IMR-90 (cell line): ENCODE data around the gene TNFAIP6. TPM values are rescaled to one million over a fixed set of nuclear protein-coding genes. Genes with fewer than 3 reads are reported as not detected.

ENCODE experiments used
- ATAC-seq: fragments of 200-7000 bp; cut with Tn5 transposase; 2 replicates; pipeline ENCODE4 v1.9.1; 2020; ENCODE audit warnings: low read depth, mild to moderate bottlenecking, moderate library complexity
- BruUV-seq: library from RNA; stranded (reverse); fragments of 400-500 nt; replicated peaks from 2 replicates; lab custom pipeline; 2021; lab: Mats Ljungman, UMichigan
- CTCF ChIA-PET: fragments of 300-600 bp; formaldehyde crosslinking; extraction: SDS; loops from one replicate; lab custom pipeline; 2021; ENCODE audit warnings: antibody characterized with exemption; lab: Yijun Ruan, JAX
- POLR2A ChIA-PET: fragments of 300-600 bp; sonication (Branson Sonifier 250); formaldehyde crosslinking; loops from one replicate; lab custom pipeline; 2022; ENCODE audit warnings: antibody characterized with exemption; ENCODE audit not compliant: unreplicated experiment; lab: Charles Lee
- DNase-seq: peaks from one replicate; pipeline ENCODE4 v3.0.0; 2013
- H2AFZ ChIP-seq: replicated peaks from 2 replicates; pipeline ENCODE3; 2013; ENCODE audit warnings: low read length, mild to moderate bottlenecking; ENCODE audit not compliant: poor library complexity
- H2AK5ac ChIP-seq: 2 replicates; pipeline ENCODE4 v1.6.1; 2013; ENCODE audit warnings: low read depth, low read length, inconsistent platforms
- H2AK9ac ChIP-seq: replicated peaks from 2 replicates; pipeline ENCODE3; 2013; ENCODE audit warnings: mild to moderate bottlenecking, low read depth, low read length, moderate library complexity; ENCODE audit not compliant: poor library complexity
- H2BK120ac ChIP-seq: 2 replicates; pipeline ENCODE4 v1.6.1; 2013; ENCODE audit warnings: low read depth, low read length, inconsistent platforms
- H2BK15ac ChIP-seq: 3 replicates; pipeline ENCODE4 v1.6.1; 2013; ENCODE audit warnings: low read depth, low read length, inconsistent platforms
- H2BK20ac ChIP-seq: 2 replicates; pipeline ENCODE4 v1.6.1; 2013; ENCODE audit warnings: low read depth, mild to moderate bottlenecking, inconsistent platforms, low read length, moderate library complexity
- H2BK5ac ChIP-seq: 2 replicates; pipeline ENCODE4 v1.6.1; 2013; ENCODE audit warnings: mild to moderate bottlenecking, low read depth, low read length, inconsistent platforms; ENCODE audit not compliant: poor library complexity, severe bottlenecking
- H3K14ac ChIP-seq: replicated peaks from 2 replicates; pipeline ENCODE4 v1.6.1; 2013; ENCODE audit warnings: low read depth, low read length, inconsistent platforms
- H3K18ac ChIP-seq: 2 replicates; pipeline ENCODE4 v1.6.1; 2013; ENCODE audit warnings: low read depth, low read length, control low read depth
- H3K23ac ChIP-seq: 2 replicates; pipeline ENCODE4 v1.6.1; 2013; ENCODE audit warnings: low read depth, low read length, inconsistent platforms
- H3K27ac ChIP-seq: 2 replicates; pipeline ENCODE4 v1.5.1; 2013; ENCODE audit warnings: mild to moderate bottlenecking, control low read depth, low read length; ENCODE audit not compliant: insufficient read depth
- H3K27me3 ChIP-seq: 2 replicates; pipeline ENCODE4 v1.6.1; 2013; ENCODE audit warnings: low read length; ENCODE audit not compliant: control insufficient read depth, insufficient read depth
- H3K36me3 ChIP-seq: 2 replicates; pipeline ENCODE4 v1.6.1; 2013; ENCODE audit warnings: low read length, mixed read lengths; ENCODE audit not compliant: control insufficient read depth, insufficient read depth
- H3K4ac ChIP-seq: 2 replicates; pipeline ENCODE4 v1.6.1; 2013; ENCODE audit warnings: low read depth, low read length, inconsistent platforms
- H3K4me1 ChIP-seq: 2 replicates; pipeline ENCODE4 v1.6.1; 2013; ENCODE audit warnings: low read length, mixed read lengths; ENCODE audit not compliant: control insufficient read depth, insufficient read depth
- H3K4me2 ChIP-seq: 2 replicates; pipeline ENCODE4 v1.6.1; 2013; ENCODE audit warnings: low read depth, mild to moderate bottlenecking, control low read depth, low read length, moderate library complexity
- H3K4me3 ChIP-seq: 2 replicates; pipeline ENCODE4 v1.5.1; 2013; ENCODE audit warnings: low read depth, mild to moderate bottlenecking, control low read depth, low read length, moderate library complexity; ENCODE audit not compliant: insufficient read depth
- H3K56ac ChIP-seq: 2 replicates; pipeline ENCODE4 v1.6.1; 2013; ENCODE audit warnings: low read length, inconsistent platforms; ENCODE audit not compliant: insufficient read depth; ENCODE audit errors: extremely low read depth
- H3K79me1 ChIP-seq, 2 experiments: 2 replicates each; pipeline ENCODE4 v1.6.1; 2013; ENCODE audit warnings: low read length in 2 of 2, inconsistent platforms in 1 of 2, low read depth in 1 of 2
- H3K9ac ChIP-seq: 2 replicates; pipeline ENCODE4 v1.6.1; 2013; ENCODE audit warnings: low read depth, low read length, control low read depth
- H3K9me1 ChIP-seq: 2 replicates; pipeline ENCODE4 v1.6.1; 2013; ENCODE audit warnings: low read length, inconsistent platforms; ENCODE audit not compliant: insufficient read depth
- H3K9me3 ChIP-seq: 2 replicates; pipeline ENCODE4 v1.6.1; 2013; ENCODE audit warnings: low read length; ENCODE audit not compliant: control insufficient read depth, insufficient read depth
- H4K20me1 ChIP-seq: 2 replicates; pipeline ENCODE4 v1.6.1; 2013; ENCODE audit warnings: low read length, inconsistent platforms; ENCODE audit not compliant: insufficient read depth
- H4K5ac ChIP-seq: 2 replicates; pipeline ENCODE4 v1.6.1; 2013; ENCODE audit warnings: mild to moderate bottlenecking, low read depth, low read length, control low read depth
- H4K8ac ChIP-seq, 2 experiments: 2 replicates each; pipeline ENCODE4 v1.6.1; 2013; ENCODE audit warnings: low read depth in 2 of 2, low read length in 2 of 2, control low read depth in 1 of 2, inconsistent platforms in 1 of 2
- H4K91ac ChIP-seq: 2 replicates; pipeline ENCODE4 v1.6.1; 2013; ENCODE audit warnings: low read depth, low read length, inconsistent platforms; ENCODE audit not compliant: insufficient read depth
- BHLHE40 ChIP-seq: fragments of 150-350 bp; IDR thresholded peaks from 2 replicates; pipeline ENCODE4 v1.6.1; 2016; ENCODE audit warnings: mild to moderate bottlenecking, low read depth, low read length
- CEBPB ChIP-seq: IDR thresholded peaks from 2 replicates; pipeline ENCODE4 v1.6.1; 2012; ENCODE audit warnings: low read depth, low read length, improper control_type of control experiment
- CHD1 ChIP-seq: IDR thresholded peaks from 2 replicates; pipeline ENCODE4 v1.6.1; 2012; ENCODE audit warnings: low read depth, low read length, improper control_type of control experiment
- CTCF ChIP-seq: conservative IDR thresholded peaks from 2 replicates; pipeline ENCODE4 v1.5.1; 2012; ENCODE audit warnings: mild to moderate bottlenecking, low read depth, low read length, improper control_type of control experiment
- FOS ChIP-seq: fragments of 150-350 bp; IDR thresholded peaks from 2 replicates; pipeline ENCODE4 v1.6.1; 2016; ENCODE audit warnings: low read depth, low read length
- MAFK ChIP-seq: IDR thresholded peaks from 2 replicates; pipeline ENCODE4 v1.6.1; 2012; ENCODE audit warnings: low read depth, low read length, improper control_type of control experiment
- MAZ ChIP-seq: IDR thresholded peaks from 2 replicates; pipeline ENCODE4 v1.6.1; 2012; ENCODE audit warnings: low read depth, mild to moderate bottlenecking, low read length, improper control_type of control experiment, moderate library complexity, borderline replicate concordance
- MXI1 ChIP-seq: IDR thresholded peaks from 2 replicates; pipeline ENCODE4 v1.6.1; 2012; ENCODE audit warnings: low read depth, mild to moderate bottlenecking, low read length, moderate library complexity, borderline replicate concordance
- NFE2L2 ChIP-seq: fragments of 150-350 bp; IDR thresholded peaks from 2 replicates; pipeline ENCODE4 v1.6.1; 2016; ENCODE audit warnings: low read depth, mild to moderate bottlenecking, low read length
- POLR2A ChIP-seq: IDR thresholded peaks from 2 replicates; pipeline ENCODE4 v1.6.1; 2012; ENCODE audit warnings: mild to moderate bottlenecking, low read depth, low read length
- RAD21 ChIP-seq: IDR thresholded peaks from 2 replicates; pipeline ENCODE4 v1.6.1; 2012; ENCODE audit warnings: low read length, improper control_type of control experiment
- RCOR1 ChIP-seq: IDR thresholded peaks from 2 replicates; pipeline ENCODE4 v1.6.1; 2012; ENCODE audit warnings: mild to moderate bottlenecking, low read length, improper control_type of control experiment; ENCODE audit not compliant: insufficient replicate concordance
- RFX5 ChIP-seq: IDR thresholded peaks from 2 replicates; pipeline ENCODE4 v1.8.0; 2012; ENCODE audit warnings: low read depth, mild to moderate bottlenecking, low read length, moderate library complexity
- SMC3 ChIP-seq: fragments of 150-350 bp; IDR thresholded peaks from 2 replicates; pipeline ENCODE4 v1.6.1; 2016; ENCODE audit warnings: low read depth, mild to moderate bottlenecking, antibody characterized with exemption, low read length, moderate library complexity
- USF2 ChIP-seq: fragments of 150-350 bp; IDR thresholded peaks from 2 replicates; pipeline ENCODE4 v1.6.1; 2017; ENCODE audit warnings: mild to moderate bottlenecking, antibody characterized with exemption, low read length, low read depth
- WGBS, 2 experiments: methylation state at CpG; one replicate each; pipeline versions ENCODE4 v1.1.5 to v1.1.7; 2013; ENCODE audit warnings: missing lambda C conversion rate in 2 of 2; ENCODE audit not compliant: insufficient read length in 1 of 2; ENCODE audit errors: extremely low coverage in 2 of 2; 5-methylcytosine and 5-hydroxymethylcytosine counted together
- dilution Hi-C: fragments of 300-500 bp; cut with HindIII; formaldehyde crosslinking; loops from one replicate; pipeline ENCODE4 v1.14.3; 2018; ENCODE audit warnings: low sequenced_read_pairs; ENCODE audit not compliant: unreplicated experiment
- in situ Hi-C: fragments of 300-500 bp; cut with MboI; formaldehyde crosslinking; loops from 3 replicates; pipeline ENCODE4 v1.14.3; 2019; ENCODE audit warnings: low sequenced_read_pairs, inconsistent platforms, mixed read lengths
- intact Hi-C: fragments of 100-400 bp; cut with micrococcal nuclease; formaldehyde crosslinking; loops from 2 replicates; pipeline ENCODE4 v1.10.0; 2022
- polyA plus RNA-seq, 3 experiments: library from polyadenylated mRNA; depleted of rRNA; stranded (reverse); fragments of >200 nt; gene quantifications; 2 replicates each; pipeline ENCODE4 v1.2.3, GENCODE V29; 2012; ENCODE audit warnings: low replicate concordance in 1 of 3
- total RNA-seq: library from RNA; depleted of rRNA; stranded (reverse); fragments of >200 nt; gene quantifications from 2 replicates; pipeline ENCODE4 v1.2.3, GENCODE V29; 2012

Gene TNFAIP6
- total and polyA plus RNA-seq, 2 of the 4 experiments (the other 2 are of a cell fraction) = 1.8 to 2.9 TPM

GRCh38 chr2:151391436-151391835 is 34.0 kb downstream of the TNFAIP6 start:
- no TSS peak for BruUV-seq
- Histone ChIP-seq H3K14ac (no peak overlapping the region), H3K9me1 (no peaks in the 10 kb centered on the region), H3K23ac (no peak overlapping the region), H4K8ac (no peak overlapping the region), H4K20me1 (no peaks in the 10 kb centered on the region), H4K91ac (no peak overlapping the region), H3K79me1 (no peaks in the 10 kb centered on the region), H3K27me3 (no peaks in the 10 kb centered on the region), H3K18ac (no peak overlapping the region), H2AFZ (no peak overlapping the region), H3K56ac (no peak overlapping the region), H3K4me3 (no peak overlapping the region), H3K9ac (no peak overlapping the region), H3K9me3 (peaks cover 5% of the 10 kb centered on the region; the same call in 1 of the 2 replicates), H3K4ac (no peak overlapping the region), H4K5ac (no peak overlapping the region), H2BK120ac (no peak overlapping the region), H2AK9ac (no peak overlapping the region), H2BK15ac (no peak overlapping the region), H2BK5ac (no peak overlapping the region), H2BK20ac (no peak overlapping the region), H3K27ac (no peak overlapping the region), H3K4me2 (no peak overlapping the region), H3K4me1 (no peaks in the 10 kb centered on the region), H2AK5ac (no peak overlapping the region), H3K36me3 (no peaks in the 10 kb centered on the region)
- in situ Hi-C loops = no loop called here
- ATAC-seq (no peak), DNase-seq (no peak)
- ChIA-PET CTCF (no interaction called here), POLR2A (no interaction called here)
- WGBS, 2 experiments = no CpG with 5 or more reads among the region's 2 CpGs
- intact Hi-C loops = no loop called here
- no peak for TF ChIP-seq SMC3
- TF ChIP-seq USF2 = no peak
- no peak for TF ChIP-seq FOS
- TF ChIP-seq CEBPB = no peak
- TF ChIP-seq POLR2A = no peak
- no peak for TF ChIP-seq MAFK
- TF ChIP-seq RCOR1 = no peak
- TF ChIP-seq RFX5 = no peak
- no peak for TF ChIP-seq CHD1
- TF ChIP-seq BHLHE40 = no peak
- TF ChIP-seq MAZ = no peak
- TF ChIP-seq MXI1 = no peak
- no peak for TF ChIP-seq RAD21
- no peak for TF ChIP-seq CTCF
- TF ChIP-seq NFE2L2 = no peak
- dilution Hi-C loops = no loop called here
